Inflammatory macrophage treated with lipopolysaccharide for 1 hour (primary cell): ENCODE results near the gene RGS6.

ENCODE experiments used
- DNase-seq, 2 donors: peaks; one replicate each; pipeline ENCODE4 v3.0.0-alpha.2; 2020 to 2022

RGS6 gene

DNA sequence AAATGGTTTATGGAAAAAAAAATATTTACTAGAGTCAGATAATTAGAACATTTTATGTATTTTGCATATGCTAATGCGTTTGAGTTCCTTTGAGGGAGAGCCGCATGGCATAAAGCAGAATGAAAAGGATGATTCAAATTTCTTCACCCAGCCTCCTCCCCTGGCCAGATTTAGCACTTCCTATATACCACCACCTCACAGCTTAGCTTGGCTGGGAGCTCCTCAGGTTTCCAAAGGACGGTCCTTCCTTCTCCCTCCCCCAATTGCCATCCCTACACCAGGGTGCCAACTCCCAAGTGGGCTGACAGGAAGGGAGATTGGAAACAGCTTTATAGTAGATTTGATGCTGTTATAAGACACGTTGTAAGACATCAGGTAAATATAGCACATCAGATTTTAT, 157.4 kb downstream of the RGS6 start:
- no peak for DNase-seq

DNA sequence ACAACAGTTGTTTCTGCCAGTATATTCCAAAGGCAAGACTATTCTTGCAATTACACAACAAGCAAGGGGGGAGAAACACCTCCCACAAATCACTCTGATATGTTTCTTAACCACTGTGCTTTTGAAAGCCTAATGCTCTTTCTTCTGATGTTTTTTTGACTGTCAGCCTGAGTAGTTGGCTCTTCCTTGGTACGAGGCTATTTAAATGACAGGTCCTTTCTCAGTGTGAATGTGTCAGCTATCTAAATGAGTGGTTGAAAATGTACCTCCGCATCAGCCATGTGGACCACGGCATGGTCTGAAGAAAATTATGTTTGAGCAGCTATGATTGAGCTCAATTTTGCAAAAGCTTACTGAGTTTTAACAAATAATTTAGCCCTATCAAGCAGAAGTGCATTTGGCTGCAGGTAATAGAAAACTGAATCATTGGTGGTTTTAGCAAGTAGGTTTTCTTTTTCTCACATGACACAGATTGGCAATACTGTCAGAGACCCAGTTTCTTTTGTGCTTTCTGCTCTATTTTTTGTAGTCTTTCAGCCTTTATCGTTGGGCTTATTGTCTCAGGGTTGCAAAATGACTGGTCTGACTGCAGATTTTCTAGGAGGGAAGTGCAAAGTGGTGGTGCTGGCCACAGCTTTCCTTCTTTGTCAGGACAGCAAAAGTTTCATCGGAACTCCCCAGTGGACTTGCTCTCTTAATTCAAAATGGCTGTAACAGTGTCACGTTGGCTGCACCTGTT, 162.8 kb downstream of the RGS6 start:
- DNase-seq = no peak

DNA sequence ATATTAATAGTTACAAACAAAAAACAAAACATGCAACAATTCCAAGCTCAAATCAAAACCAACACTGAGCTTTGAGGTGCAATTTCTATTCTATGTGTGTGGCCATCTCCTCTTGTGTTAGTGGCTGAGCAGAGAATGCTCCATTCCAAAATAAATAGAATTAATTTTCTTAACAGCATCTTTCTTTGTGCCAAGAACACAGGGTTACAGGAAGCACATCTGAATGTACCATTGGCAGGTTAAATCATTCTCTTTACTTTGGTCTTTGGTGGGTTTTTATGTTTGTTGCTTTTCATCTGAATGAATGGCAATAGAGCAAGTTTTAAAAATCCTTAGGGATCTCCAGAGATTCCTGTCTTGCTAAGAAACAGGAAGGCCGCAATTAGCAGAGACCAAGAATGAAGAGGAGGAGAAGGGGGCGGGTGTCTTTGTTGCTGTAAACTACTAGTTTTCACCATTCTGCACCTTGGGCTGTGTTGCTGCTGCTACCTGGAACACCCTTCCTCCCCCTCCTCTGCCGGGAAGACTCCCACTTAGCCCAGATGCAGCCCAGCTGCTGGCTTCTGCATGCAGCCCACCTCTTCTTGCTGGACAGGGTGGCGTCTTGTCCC, 165.0 kb downstream of the RGS6 start:
- DNase-seq = no peak

DNA sequence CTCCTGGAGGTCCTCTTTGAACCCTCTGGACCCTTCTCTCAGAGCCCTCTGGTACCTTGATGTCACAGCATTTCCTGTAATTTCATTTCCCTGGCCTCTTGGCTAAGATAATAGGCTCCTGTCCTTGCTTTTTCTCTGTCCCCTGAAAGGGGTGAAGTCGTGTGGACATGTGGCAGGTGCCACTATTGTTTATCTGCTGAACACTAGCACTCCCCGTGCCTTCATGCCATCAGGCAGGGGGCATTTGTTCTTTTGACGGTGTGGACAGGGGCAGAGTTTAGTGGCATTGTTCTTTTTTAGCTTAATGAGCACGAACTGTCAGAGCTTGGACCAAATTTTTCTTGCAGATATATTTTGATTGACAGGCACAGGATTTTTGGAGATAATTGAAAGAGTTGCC, 166.0 kb downstream of the RGS6 start:
- no peak for DNase-seq

DNA sequence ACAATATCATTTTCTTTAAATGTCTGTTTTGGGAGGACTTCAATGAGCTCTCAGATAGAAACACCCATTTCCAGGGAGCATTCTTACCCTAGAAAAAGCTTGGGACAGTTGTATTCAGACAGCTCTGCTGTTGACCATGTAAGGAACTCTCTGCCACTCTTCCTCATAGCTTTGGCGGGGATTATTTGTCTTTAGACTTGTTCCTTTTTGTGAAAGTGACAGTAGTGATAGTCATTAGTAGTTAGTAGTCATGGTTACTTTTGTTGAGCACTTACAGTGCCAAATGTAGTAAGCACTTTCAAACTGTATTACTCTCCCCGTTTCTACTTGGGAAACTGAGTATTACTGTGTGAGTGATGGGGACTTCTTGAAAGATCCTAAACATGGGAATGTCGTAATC, 167.3 kb downstream of the RGS6 start:
- DNase-seq = no peak

DNA sequence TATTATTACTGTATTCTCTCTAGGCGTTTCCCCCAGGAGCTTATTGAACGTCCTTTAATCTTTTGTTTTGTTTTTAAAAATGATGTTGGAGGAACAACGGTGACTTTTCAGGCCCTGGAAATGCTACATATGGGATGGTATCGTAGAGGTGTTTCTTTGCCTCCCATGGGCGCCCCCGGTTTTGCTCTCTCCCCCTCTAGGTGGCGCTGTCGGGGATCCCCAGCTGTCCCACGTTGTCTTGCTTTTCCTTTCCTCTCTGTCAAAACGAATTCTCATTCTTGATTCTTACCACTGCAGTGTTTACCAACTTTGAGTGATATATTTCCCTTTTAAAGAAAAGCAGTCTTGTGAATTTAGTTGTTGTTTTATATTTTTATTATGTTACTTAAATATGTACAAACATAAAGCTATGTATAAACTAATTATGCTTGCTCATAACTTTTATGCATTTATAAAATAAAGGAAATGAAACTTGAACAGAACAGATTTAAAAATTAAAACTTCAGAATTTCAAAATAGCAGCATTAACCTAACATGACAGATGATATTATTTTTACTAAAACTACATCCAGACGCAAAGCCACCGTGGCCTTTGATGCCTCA, 171.9 kb downstream of the RGS6 start:
- peak; percentile 4 to 57 for DNase-seq

DNA sequence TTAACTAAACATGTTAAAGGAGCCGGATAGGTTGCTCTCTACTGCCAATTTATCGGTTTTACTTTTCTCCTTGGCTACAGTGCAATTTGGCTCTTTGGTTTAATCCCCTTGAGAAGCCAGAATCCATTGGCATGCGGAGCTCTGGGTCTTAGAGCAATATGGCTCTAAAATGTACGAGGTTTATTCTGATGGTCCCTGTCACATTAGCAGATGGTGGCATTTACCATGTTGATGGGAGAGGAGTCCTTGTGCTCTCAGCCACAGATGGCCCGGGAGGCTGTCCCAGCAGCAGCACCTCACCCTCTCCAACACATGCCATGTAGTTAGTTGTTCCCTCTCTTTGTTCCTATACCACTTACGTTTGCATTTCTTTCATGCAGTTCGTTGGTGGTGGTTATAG, 179.7 kb downstream of the RGS6 start:
- no peak for DNase-seq

DNA sequence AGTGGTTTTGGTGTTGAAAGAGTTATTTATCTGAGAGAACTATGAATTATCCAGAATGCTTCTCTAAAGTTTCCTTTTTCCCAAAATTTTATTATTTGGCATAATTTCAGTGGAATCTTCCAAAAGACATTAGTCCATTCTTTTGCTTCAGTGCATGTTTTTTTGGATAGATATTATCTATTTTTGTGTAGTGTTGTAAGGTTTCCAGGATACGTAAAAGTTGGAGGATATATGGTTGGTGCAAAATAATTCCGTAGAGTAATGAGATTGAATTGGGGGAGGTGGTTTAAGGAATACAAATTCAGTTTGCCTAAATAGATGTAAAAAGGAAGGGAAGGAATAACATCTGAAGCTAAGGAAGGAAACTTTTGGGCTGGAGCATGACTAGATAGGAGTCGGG, 186.6 kb downstream of the RGS6 start:
- no peak for DNase-seq

DNA sequence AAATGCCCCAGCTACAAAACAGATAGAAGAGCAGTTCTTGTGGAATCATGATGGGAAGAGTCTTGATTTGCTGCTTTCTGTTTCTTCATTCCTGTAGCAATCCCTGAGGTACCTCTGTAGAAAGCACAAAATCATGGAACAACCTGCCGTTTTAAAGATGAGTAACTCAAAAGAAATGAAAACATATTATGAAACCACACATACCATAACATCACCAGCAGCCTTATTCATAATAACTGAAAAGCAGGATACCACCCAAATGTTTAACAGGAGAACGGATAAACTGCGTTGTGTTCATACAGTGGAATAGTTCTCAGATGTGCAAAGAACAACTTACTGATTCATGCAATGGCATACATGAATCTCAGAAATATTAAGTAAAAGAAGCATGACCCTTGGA, 188.1 kb downstream of the RGS6 start:
- no peak for DNase-seq

DNA sequence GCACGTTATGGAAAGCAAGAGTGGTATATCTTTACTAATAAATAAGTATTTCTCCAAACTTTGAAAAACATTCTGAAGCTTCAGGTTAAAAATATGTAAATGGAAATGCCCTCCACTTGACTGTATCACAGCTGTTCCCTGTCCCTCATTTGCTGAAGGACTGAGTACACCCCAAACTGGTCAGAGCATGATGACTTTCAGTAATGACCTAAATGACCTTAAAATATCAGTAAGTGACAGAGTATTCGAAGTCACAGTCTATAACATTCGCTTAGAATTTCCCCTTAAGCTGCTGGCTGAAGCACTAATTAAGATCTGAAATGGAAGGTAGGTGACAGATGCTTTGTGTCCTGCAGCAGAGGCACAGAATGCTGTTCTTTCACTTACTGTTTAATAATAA, 191.5 kb downstream of the RGS6 start:
- DNase-seq = no peak

DNA sequence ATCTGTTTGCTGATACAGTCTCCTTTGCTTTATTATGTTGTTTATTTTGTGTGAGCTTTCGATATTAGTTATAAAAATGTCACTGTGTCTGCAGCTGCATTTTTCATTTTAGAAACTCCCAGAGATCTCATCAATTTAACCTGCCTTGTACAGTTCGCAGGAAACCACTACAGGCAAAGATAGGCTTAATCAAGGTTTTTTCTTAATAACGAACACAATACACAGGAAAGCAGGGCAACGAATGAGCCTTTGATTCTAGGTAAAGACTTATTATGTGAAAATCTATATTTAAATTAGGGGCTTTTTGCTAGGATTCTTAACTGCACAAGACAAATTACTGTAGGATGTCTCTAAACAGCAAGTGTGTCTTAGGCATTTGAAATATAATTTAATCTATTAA, 191.9 kb downstream of the RGS6 start:
- DNase-seq = no peak

DNA sequence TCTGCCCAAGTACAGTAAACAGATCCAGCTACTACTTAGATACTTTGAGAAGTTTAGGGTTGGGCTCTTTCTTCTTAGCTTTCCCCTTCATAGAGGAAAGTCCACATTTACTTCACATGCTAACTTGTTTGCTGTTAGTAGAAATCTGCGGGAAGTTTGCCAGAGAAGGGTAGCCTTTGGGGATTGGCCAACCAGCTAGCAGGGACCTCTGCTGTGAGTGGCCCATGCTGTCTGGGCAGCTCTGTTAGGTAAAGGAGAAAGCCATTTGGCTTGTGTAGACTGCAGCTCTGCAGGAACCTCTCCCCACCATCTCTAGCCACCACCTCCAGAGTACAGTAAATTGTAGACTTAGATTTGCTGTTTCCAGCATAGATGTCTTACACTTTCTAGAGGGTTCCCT, 193.9 kb downstream of the RGS6 start:
- no peak for DNase-seq

DNA sequence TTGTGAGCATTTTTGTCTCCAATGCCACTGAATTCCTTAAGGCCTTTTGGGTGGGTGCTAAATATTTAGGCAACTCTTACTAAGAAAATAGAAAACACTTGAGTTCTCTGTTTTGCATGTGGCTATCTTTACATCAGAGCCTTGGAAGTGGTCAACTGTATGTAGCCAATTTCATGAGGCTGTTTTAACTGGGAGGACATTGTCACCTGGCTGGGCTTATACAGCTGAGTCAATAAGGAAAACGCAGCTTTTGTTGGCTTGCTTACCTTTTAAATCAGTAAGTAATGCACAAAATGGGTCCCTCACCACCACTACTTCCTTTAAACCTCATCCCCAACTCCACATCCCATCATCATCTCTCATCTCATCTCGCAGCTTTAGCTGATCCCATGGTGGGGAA, 194.3 kb downstream of the RGS6 start:
- DNase-seq = no peak

DNA sequence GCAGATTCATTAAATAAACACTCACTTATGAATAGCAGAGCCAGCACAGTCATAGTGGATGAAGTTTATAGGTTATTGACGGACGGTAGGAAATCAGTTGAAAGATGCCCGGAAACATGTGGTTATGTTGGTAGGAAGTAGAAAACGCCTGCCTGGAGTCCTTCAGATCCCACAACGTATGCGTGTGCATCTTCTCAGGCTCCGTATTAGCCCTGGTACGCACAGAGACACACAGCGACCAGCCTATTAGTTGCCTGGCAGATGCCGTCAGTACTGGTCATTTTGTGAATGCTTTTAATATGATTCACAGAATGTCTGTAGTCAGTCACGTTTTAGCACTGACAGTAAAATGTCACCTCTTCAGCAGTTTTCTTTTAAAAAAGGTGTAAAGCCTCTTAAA, 196.4 kb downstream of the RGS6 start:
- DNase-seq = no peak

DNA sequence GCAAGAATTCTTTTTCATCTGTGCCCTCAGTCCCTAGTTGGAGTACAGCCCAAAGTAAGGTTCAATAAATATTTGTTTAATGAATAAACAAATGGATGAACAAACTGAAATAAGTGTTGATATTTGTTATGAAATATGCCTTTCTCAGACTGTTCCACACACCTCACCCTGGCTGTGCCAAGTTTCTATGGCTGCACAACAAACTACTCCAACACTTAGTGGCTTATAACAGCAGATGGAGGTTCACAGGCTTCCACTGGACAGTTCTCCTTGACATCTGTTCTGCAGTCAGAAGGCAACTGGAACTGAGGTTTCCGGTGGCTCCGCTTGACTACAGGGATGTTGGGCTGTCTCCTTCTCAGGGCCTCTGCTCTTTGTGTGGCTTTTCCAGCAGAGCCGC, 197.1 kb downstream of the RGS6 start:
- no peak for DNase-seq

DNA sequence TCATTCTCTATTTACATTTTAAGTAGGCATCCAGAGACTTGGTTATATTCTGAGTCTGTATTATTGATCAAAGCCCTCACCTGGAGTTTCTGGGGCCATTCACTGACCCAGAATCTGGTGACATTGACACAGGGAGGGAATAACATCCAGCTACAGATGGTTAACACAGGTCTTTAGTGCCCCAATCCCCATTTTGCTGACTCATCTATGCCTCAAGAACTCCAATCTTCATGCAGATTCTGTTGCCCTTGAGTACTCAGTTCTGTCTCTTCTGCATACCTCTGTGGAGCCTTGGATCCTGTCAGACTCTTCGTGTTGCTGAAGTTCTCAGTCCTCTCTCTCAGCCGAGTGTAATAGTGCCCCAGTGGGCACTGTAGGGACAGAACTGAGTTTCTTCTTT, 208.9 kb downstream of the RGS6 start:
- no peak for DNase-seq

DNA sequence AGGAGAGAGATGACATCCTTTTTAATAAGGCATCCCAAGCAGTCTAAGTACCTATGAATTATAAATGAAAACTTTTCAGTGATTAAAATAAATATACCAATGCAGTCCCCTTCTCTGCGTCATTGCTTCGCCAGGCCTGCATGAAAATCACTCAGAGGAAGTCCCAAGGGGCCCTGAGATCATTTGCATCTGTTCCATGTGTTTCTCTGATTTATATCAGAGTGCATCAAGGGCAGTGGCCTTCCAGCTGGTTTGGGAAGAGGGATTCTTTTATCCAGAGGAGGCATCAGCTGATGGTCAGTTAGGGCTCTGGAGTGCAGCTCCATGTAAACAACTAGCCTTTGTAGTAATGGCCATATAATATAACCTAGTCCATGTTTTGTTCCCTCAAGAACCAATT, 210.1 kb downstream of the RGS6 start:
- DNase-seq = no peak

DNA sequence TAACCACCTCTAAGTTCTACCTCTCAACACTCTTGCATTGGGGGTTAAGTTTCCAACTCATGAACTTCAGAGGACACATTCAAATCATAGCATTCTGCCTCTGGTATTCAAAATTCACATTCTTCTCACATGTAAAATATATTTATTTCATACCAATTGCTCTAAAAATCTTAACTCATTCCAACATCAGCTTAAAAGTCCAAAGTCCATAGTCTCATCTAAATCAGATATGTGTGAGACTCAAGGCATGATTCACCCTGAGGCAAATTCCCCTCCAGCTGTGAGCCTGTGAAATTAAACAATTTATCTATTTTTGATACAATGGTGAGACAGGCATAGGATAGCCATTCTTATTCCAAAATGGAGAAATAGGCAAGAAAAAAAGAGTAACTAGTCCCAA, 214.0 kb downstream of the RGS6 start:
- DNase-seq = no peak

DNA sequence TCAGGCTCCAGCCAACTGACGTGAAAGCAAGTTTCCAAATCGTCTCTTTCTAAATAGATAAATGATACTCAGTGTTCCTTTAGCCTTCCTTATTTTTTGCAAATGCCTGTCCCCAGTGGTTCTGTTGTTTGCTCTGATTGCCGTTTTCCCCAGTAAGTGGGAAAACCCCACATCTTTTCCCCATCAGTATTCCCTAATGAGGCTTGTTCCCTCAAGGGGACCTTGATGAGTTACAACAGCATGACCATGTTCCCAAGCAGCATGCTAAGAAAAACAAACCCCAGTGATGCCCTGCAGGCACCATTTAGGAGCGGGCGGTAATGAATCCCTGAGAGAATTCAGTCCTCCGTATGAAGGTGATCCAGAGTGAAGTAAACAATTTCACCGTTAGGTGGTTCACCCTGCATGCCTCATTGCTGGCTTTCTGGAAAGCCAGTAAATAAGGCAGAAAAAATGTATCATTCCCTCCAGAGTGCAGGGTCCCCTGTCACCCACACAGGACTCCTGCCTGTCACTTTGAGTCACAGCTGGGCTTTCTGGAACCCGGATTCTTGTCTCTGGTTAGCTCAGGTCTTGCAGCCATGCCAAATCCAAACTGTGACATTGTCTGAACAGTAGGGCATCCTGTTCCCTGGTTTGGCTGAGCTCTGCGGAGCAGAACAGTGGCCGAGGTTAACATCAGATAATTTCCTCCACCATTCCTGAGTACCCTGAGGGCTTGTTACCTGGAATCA, 222.6 kb downstream of the RGS6 start:
- DNase-seq = no peak

DNA sequence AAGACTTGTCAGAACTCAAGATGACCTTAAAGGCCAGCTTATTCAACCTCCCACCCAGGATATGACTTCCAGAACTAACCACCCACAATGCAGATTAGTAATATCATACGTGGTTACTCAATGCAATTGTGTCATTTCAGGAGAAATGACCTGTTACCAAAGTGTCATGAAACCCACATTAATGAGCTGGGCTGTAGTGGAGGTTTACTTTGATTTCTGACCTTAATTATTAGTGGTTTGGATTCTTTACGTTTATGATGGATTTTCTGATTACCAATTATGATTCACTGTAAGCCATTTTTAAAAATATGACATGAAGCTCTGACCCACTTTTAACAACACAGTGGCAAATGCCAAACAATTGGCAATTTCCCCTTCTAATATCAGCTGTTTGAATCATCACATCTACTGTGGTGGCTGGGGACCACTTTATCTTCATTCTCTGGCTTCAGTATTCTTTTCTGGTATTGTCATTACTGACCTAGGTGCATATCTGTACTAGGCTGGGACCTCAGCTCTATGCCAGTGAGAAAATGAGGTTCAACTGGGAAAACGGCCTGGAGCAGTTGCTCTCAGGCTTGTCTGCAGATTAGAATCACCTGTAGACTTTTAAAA, 223.3 kb downstream of the RGS6 start:
- peak; percentile 34 to 51 for DNase-seq

DNA sequence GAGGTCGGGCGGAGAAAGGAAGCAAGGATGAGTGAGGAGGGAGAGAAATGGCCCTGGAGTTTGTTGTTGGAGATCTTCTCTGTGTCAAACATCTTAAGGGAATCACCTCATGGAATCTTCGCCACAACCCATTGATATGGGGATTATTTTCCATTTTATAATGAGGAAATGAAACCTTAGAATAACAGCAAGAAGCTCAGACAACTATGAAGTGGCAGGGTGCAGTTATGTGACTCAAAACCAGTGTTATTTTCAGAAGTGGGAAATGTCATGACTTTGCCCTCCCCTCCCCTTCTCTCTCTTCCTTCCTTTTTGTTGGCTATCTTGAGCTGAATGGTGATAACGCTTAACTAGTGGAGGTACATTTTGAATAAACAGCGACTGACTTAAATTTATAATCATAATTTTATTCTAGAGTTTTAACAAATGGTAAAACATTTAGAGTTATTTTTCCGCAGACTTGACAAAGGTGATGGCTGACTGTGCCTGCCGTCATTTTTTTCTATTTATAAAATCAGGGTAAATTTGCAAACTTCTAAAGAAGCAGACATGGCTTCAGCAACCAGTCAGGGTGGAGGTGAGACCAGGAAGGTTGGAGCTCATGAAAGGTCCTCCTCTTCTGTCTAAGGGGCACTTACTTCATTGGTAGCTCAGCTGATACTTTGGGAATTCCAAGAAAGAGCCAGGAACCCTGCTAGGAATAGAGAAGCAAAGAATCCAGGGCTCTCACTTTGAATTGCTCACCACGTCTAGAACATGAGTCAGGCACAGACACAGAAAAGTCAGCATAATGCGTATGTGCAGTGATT, 232.4 kb downstream of the RGS6 start:
- DNase-seq = peak; percentile 16 to 34

DNA sequence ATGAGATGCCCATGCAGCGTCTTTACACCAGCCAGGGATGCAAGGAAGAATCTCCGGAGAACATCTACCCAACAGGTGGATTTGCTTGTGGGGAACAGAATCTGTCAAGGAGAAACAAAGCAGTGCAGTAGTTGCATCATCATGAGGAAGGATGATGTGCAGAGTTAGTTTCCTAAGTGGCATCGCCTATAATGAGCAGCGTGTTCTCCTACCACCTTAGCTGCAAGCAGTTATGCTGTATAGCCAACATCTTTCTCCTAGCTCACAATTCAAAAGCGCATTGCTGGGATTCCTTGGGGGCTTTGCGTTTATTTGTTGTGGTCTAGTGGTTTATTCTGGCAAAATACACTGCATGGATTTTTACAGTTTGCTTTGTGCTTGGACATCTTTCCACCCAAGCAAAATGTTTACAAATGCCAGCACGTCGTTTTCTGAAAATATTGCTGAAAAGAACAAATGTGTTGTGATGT, 233.0 kb downstream of the RGS6 start:
- peak in 1 of 2 donors; percentile 10 for DNase-seq
